GM19372 (cell line): Measurements from ENCODE around the gene SIM2.

Experiments
- ATAC-seq: cut with Tn5 transposase; IDR thresholded peaks from one replicate; pipeline ENCODE4 v1.9.1; 2021; ENCODE audit warnings: mild to moderate bottlenecking, low read depth, moderate library complexity; ENCODE audit not compliant: unreplicated experiment

The SIM2 gene

DNA sequence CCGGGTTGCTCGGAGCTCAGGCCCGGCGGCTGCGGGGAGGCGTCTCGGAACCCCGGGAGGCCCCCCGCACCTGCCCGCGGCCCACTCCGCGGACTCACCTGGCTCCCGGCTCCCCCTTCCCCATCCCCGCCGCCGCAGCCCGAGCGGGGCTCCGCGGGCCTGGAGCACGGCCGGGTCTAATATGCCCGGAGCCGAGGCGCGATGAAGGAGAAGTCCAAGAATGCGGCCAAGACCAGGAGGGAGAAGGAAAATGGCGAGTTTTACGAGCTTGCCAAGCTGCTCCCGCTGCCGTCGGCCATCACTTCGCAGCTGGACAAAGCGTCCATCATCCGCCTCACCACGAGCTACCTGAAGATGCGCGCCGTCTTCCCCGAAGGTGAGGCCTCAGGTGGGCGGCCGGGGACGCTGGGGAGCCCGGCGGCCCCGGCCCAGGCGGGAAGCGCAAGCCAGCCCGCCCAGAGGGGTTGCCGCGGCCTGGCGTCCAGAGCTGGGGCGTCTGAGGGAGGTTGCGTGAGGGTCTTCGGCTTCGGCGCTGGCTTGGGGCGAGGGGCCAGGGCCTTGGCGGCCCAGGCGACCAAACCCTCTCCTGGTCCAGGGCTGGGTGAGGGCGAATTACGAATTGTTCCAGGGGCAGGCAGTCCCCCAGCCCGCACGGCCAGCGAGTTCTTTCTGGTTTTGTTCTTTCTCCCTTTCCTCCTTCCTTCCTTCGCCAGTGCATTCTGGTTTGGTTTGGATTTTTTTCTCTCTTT is 805 bp downstream of the SIM2 start:
- no peak for ATAC-seq

DNA sequence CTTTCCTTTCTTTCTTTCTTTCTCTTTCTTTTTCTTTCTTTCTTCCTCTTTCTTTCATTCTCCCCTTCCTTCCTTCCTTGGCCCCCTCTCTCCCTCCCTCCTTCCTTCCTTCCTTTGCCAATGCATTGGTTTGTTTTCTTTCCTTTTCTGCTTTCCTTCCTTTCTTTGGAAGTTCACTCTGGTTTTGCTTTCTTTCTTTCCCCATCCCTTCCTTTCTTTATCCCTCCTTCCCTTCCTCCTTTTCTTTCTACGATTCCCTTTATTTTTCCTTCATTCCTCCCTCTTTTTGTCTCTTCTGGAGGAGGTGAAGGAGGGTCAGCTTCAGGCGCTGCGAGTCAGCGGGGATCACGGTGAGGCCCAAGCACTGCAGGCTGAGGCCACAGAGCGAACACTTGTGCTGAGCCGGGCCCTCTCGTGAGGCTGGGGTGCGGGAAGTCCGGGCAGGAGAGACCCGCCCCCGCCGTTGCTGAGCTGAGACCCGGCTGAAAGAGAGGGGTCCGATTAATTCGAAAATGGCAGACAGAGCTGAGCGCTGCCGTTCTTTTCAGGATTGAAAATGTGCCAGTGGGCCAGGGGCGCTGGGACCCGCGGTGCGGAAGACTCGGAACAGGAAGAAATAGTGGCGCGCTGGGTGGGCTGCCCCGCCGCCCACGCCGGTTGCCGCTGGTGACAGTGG is 1.5 kb downstream of the SIM2 start:
- ATAC-seq: no peak

GRCh38 chr21:36700971-36701755 is 2.2 kb downstream of the SIM2 start:
- ATAC-seq: no peak

GRCh38 chr21:36701756-36702621 is 3.1 kb downstream of the SIM2 start:
- ATAC-seq: no peak

- ATAC-seq: no peak
These were observed 3.7 kb downstream of the SIM2 start for GRCh38 chr21:36702622-36702968.

DNA sequence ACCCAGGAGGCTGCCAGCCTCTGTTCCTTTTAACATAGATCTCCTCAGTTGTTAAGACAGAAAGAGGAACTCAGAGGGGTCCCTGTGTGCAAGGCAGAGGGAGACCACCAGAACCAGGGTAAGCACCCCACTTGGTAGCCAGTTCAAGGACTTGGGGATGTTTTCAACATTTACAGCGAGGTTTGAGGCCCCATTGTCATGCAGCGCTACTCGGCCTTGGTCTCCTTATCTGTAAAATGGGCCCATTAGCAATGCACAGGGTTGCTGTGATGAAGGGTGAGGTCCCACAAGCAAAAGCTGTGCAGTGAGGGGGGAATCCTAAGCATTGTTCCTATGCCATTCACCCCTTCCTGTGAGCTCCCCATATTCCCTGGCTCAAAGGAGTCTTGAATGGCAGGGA is 4.2 kb downstream of the SIM2 start:
- ATAC-seq: no peak

- ATAC-seq: no peak
These were observed 4.8 kb downstream of the SIM2 start for GRCh38 chr21:36703626-36704280.

- no peak for ATAC-seq
These were observed 5.5 kb downstream of the SIM2 start for GRCh38 chr21:36704281-36704957.

- no peak for ATAC-seq
These were observed 6.2 kb downstream of the SIM2 start for GRCh38 chr21:36704958-36705678.

- ATAC-seq: no peak
These were observed 7.0 kb downstream of the SIM2 start for GRCh38 chr21:36705679-36706481.

DNA sequence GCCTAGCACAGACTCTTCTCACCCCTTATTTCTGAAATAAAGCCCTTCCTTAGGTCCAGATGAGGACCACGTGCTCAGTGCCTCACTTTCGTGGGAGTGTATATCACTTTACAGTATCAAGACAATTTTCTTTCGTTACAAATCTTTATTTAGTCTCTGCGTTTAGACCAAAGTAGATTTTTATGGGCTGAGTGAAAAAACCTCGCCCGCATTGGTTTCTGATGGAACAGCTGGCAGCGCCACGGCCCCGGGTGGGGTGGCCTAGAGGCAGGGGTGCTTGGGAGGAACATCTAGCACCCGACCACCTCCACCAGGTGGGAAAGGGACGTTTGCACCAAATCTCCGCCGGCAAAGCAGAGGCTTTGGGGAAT is 7.6 kb downstream of the SIM2 start:
- ATAC-seq: no peak

- ATAC-seq: no peak
These were observed 8.2 kb downstream of the SIM2 start for GRCh38 chr21:36706951-36707762.

GRCh38 chr21:36707763-36708285 is 8.9 kb downstream of the SIM2 start:
- no peak for ATAC-seq

DNA sequence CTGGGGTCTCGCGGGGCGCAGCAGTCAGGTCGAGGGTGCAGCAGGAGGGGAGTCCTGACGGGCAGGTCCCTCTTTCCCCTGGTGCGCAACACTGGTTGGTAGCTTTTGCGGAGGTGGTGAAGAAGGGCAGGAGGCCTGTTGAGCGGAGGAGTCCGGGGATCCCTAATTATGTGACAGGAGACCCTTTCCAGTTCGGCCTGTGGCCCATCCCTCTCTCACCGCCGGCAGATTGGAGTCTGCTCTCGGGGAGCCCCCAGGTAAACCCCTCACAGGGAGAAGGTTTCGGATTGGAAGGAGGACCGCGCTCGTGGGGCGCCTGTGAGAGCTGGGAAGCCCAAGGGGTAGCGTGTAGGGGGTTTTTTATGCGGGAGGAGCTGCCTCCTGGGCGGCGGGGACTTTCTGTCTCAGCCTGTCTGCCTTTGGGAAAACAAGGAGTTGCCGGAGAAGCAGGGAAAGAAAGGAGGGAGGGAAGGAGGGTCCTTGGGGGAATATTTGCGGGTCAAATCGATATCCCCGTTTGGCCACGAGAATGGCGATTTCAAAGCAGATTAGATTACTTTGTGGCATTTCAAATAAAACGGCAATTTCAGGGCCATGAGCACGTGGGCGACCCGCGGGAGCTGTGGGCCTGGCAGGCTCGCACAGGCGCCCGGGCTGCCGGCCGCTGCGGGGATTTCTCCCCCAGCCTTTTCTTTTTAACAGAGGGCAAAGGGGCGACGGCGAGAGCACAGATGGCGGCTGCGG is 9.5 kb downstream of the SIM2 start:
- no peak for ATAC-seq

GRCh38 chr21:36709030-36709867 is 10.3 kb downstream of the SIM2 start:
- ATAC-seq: no peak
